ENCODE results near the gene DEFB132.

GRCh38 chr20:251354-251753, 6.2 kb upstream of the DEFB132 start:
- TF ChIP-seq POLR2A (IDR thresholded peaks at IDR 0.05; ENCODE audit: control extremely low read depth in 1 of 2, low read depth in 2 of 2, low read length in 2 of 2), result no peak
- TF ChIP-seq RAD21 (IDR thresholded peaks at IDR 0.05 in 1 of 2, conservative IDR thresholded peaks at IDR 0.05 in 1 of 2; ENCODE audit: low read depth in 2 of 2, low read length in 2 of 2), result no peak
- TF ChIP-seq, protein P1, sequence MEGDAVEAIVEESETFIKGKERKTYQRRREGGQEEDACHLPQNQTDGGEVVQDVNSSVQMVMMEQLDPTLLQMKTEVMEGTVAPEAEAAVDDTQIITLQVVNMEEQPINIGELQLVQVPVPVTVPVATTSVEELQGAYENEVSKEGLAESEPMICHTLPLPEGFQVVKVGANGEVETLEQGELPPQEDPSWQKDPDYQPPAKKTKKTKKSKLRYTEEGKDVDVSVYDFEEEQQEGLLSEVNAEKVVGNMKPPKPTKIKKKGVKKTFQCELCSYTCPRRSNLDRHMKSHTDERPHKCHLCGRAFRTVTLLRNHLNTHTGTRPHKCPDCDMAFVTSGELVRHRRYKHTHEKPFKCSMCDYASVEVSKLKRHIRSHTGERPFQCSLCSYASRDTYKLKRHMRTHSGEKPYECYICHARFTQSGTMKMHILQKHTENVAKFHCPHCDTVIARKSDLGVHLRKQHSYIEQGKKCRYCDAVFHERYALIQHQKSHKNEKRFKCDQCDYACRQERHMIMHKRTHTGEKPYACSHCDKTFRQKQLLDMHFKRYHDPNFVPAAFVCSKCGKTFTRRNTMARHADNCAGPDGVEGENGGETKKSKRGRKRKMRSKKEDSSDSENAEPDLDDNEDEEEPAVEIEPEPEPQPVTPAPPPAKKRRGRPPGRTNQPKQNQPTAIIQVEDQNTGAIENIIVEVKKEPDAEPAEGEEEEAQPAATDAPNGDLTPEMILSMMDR (IDR thresholded peaks at IDR 0.05; ENCODE audit: control extremely low read depth in 1 of 3, insufficient read depth in 1 of 3, low read depth in 1 of 3, low read length in 3 of 3), result no peak
- TF ChIP-seq TAF7 (optimal IDR thresholded peaks at IDR 0.05; ENCODE audit: borderline replicate concordance, low read depth, low read length), result no peak
